DMS114 treated with DMSO at 0.1 percent for 48 hours (cell line): ENCODE results near the gene SAT1.

Experiments used
- DNase-seq: peaks from one replicate; lab custom pipeline; 2025; ENCODE audit not compliant: unreplicated experiment; lab: John Stamatoyannopoulos, UW

The SAT1 gene

GRCh38 chrX:23804578-23804977 is 21.6 kb downstream of the SAT1 start:
- DNase-seq = no peak

GRCh38 chrX:23805389-23805788 is 22.4 kb downstream of the SAT1 start:
- DNase-seq = no peak

GRCh38 chrX:23810279-23810678 is 27.3 kb downstream of the SAT1 start:
- no peak for DNase-seq

- DNase-seq = no peak
These were observed 28.2 kb downstream of the SAT1 start for GRCh38 chrX:23811108-23811651.

GRCh38 chrX:23811656-23812055 is 28.7 kb downstream of the SAT1 start:
- no peak for DNase-seq

GRCh38 chrX:23813808-23814207 is 30.8 kb downstream of the SAT1 start:
- no peak for DNase-seq

- DNase-seq = no peak
These were observed 32.4 kb downstream of the SAT1 start for GRCh38 chrX:23815376-23815775.

- no peak for DNase-seq
These were observed 33.2 kb downstream of the SAT1 start for GRCh38 chrX:23816179-23816578.

- no peak for DNase-seq
These were observed 35.0 kb downstream of the SAT1 start for GRCh38 chrX:23817979-23818336.

- no peak for DNase-seq
These were observed 36.6 kb downstream of the SAT1 start for GRCh38 chrX:23819385-23820234.

GRCh38 chrX:23820235-23820782 is 37.3 kb downstream of the SAT1 start:
- DNase-seq = no peak

- DNase-seq = no peak
These were observed 38.9 kb downstream of the SAT1 start for GRCh38 chrX:23821847-23822246.

- no peak for DNase-seq
These were observed 39.4 kb downstream of the SAT1 start for GRCh38 chrX:23822397-23822796.

- DNase-seq = no peak
These were observed 39.9 kb downstream of the SAT1 start for GRCh38 chrX:23822841-23823240.

GRCh38 chrX:23825675-23826074 is 42.7 kb downstream of the SAT1 start:
- no peak for DNase-seq

GRCh38 chrX:23826216-23826615 is 43.2 kb downstream of the SAT1 start:
- DNase-seq = no peak

- no peak for DNase-seq
These were observed 43.7 kb downstream of the SAT1 start for GRCh38 chrX:23826653-23827052.

GRCh38 chrX:23828881-23829280 is 45.9 kb downstream of the SAT1 start:
- no peak for DNase-seq

- DNase-seq = no peak
These were observed 49.7 kb downstream of the SAT1 start for GRCh38 chrX:23832721-23833120.
